PFSK-1 (cell line): ENCODE data around the gene DDX47.

Experiments
- POLR2AphosphoS5 ChIP-seq: IDR thresholded peaks from 2 replicates; pipeline ENCODE4 v1.6.1; 2012; ENCODE audit warnings: low read depth, mild to moderate bottlenecking, control low read depth, low read length, moderate library complexity
- TAF1 ChIP-seq: IDR thresholded peaks from 2 replicates; pipeline ENCODE4 v1.6.1; 2012; ENCODE audit warnings: low read length, control low read depth, borderline replicate concordance; ENCODE audit not compliant: insufficient read depth
- TF ChIP-seq, protein P1 (sequence below), 2 experiments: IDR thresholded peaks; 2 replicates each; pipeline versions ENCODE4 v1.6.1 to v1.8.0; 2011 to 2012; ENCODE audit warnings: low read depth in 2 of 2, low read length in 2 of 2, control low read depth in 1 of 2, inconsistent platforms in 1 of 2, mild to moderate bottlenecking in 1 of 2, moderate library complexity in 1 of 2; ENCODE audit not compliant: insufficient read depth in 1 of 2

GRCh38 chr12:12823811-12824210 is 10.7 kb downstream of the DDX47 start:
- TF ChIP-seq POLR2AphosphoS5 (no peak), TAF1 (no peak)
- TF ChIP-seq, protein P1, sequence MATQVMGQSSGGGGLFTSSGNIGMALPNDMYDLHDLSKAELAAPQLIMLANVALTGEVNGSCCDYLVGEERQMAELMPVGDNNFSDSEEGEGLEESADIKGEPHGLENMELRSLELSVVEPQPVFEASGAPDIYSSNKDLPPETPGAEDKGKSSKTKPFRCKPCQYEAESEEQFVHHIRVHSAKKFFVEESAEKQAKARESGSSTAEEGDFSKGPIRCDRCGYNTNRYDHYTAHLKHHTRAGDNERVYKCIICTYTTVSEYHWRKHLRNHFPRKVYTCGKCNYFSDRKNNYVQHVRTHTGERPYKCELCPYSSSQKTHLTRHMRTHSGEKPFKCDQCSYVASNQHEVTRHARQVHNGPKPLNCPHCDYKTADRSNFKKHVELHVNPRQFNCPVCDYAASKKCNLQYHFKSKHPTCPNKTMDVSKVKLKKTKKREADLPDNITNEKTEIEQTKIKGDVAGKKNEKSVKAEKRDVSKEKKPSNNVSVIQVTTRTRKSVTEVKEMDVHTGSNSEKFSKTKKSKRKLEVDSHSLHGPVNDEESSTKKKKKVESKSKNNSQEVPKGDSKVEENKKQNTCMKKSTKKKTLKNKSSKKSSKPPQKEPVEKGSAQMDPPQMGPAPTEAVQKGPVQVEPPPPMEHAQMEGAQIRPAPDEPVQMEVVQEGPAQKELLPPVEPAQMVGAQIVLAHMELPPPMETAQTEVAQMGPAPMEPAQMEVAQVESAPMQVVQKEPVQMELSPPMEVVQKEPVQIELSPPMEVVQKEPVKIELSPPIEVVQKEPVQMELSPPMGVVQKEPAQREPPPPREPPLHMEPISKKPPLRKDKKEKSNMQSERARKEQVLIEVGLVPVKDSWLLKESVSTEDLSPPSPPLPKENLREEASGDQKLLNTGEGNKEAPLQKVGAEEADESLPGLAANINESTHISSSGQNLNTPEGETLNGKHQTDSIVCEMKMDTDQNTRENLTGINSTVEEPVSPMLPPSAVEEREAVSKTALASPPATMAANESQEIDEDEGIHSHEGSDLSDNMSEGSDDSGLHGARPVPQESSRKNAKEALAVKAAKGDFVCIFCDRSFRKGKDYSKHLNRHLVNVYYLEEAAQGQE (IDR thresholded peaks at IDR 0.05; ENCODE audit: insufficient read depth in 1 of 2, low read depth in 2 of 2, low read length in 2 of 2), result no peak
